CD4-positive, alpha-beta T cell treated with Interleukin-15 for 4 hours (primary cell): ENCODE data around the gene TCF25.
"Not testable (repeated sequence)": the region's sequence is repeated elsewhere in the genome, so short reads cannot be mapped to it uniquely, and the experiment has no call there.

ENCODE experiments used
- DNase-seq: peaks from one replicate; pipeline ENCODE4 v3.0.0-alpha.2; 2020; ENCODE audit warnings: low spot score

The TCF25 gene

GRCh38 chr16:89920723-89921122 is 47.3 kb downstream of the TCF25 start:
- DNase-seq = no peak

DNA sequence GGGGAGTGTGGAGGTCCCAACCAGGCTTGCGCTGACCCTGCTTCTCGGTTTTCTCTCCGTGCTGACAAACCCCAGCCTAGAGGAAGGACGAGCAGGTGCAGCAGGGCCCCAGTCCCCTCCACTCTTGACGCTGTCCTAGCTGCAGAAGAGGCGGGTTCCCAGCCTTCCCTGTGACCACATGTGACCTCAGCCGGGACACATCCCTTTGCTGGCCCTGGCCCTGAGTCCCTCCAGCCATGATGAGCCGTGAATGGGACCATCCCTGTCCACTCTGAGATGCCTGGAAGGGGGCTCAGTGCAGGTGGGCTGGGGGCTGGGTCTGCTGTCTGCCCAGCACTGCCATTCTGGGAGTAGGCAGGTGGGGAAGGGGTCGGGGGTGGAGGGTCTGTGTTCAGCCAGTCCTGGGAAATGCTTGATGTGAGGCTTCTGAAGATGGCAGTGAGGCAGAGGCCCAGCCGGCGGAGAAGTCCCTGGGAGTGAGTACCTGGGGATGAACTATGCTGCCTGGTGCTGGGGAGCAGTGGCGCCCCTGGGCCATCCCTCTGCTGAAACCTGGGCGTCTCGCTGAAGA is 47.8 kb downstream of the TCF25 start:
- DNase-seq = no peak

DNA sequence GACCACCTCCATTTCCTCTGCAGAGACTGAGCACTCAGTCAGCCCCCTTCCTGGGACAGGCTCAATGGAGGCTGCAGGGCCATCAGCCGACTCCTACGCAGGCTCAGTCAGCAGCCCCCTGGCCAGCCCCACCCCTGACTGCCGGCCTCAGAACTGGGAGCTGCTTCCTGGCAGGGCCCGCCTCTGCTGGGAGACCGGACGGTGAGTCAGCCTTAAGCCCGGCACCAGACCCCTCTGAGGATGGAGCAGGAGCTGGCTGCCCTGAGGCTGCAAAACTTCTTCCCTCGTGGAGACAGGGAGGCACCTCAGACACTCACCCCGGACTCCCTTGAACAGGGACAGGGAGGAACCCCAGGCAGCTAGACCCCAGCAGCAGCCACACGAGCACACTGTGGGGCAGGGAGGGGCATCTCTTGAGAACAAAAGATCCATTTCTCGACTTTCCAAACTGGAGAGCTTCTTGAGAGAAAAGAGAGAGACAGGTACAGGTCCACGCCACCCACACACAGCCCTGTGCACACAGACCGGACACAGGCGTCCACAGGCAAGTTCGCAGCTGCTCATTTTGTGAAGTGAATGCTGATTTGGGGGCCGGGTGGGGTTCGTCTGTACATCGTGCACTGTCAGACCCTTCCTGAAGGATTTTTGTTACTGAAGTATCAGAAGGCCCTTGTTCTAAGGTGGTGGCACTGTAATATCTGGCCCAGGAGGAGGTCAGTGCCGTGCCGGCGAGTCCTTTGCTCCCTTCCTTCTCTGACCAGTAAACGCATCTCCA is 48.5 kb downstream of the TCF25 start:
- no peak for DNase-seq

DNA sequence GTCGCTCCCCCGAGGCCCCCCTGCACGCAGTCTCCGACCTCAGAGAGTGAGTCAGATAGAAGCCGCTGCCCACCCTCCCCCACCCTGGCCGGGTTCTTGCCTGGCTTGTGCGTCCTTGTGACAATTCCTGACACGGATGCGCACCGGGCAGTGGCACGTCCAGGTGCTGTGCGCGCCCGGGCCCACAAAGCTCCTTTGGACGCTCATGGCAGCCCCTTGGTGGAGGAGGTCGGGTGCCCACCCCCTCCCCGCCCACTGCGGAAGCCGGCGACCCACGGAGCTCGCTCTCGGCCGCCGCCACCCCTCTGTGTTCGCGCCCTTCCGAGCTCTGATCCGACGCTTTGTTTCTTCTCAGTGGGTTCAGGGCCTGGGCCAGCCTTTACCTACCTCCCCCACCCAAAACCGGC is 49.1 kb downstream of the TCF25 start:
- DNase-seq = no peak

DNA sequence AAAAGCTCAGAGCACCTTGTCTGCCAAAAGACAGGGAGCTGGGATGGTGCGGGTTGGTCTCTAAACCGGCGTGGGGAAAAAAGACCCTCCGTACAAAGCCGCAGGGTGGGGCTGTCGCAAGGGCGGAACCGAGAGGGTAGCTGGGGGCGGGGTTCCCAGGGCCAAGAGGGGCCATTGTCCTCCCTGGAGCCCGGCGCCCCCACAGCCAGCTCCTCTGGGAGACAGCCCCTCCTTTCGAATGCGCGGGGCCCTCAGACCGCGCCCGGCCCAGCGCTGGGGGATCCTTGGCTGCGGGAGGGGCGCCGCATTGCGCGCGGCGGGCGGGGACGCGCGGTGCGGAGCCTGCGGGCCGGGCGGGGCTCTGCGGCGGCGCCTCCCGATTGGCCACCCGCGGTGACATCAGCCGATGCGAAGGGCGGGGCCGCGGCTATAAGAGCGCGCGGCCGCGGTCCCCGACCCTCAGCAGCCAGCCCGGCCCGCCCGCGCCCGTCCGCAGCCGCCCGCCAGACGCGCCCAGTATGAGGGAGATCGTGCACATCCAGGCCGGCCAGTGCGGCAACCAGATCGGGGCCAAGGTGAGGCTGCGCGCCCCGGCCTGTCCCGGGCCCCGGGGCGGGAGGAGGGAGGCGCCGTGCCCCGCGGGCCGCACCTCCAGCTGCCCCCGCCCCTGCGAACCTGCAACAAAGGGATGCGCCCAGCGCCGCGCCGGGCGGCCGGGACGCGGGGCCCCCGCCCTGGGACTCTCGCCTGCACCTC is 49.7 kb downstream of the TCF25 start, which contains the start of gene TUBB3:
Gene TUBB3 (plus strand): TSS at position 459 of the 756 bp plus-strand sequence. CDS start 60 bp downstream, at position 519.
- no peak for DNase-seq

DNA sequence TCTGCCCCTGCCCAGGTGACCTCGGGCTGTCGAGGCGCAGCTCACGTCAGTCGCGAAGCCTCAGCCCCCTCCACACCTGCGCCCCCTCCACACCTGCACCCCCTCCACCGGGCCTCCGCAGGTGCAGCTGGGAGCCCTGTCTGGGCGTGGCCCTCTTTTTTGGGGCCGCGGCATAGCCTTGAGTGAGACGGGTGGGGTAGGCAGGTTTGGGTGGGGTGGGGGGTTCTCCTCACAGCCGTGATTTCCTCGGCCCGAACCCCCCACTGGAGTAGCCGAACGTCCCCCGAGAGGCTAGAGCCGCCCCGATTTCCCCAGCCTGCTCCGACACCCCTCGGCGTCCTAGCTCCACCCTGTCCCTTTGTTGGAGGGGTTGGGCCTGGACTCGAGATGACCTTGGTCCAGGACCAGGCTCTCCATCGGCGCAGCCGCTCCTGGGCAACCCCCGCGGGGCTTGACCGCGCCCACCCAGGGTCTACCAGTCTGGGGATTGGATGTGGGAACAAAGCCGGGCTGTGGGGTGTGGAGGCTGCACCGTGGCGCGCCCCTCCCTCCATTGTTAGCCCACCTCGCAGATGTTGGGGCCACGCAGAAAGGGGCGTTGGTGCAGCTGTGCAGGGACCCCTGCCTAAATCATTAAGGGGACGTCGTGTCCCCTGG is 50.4 kb downstream of the TCF25 start:
- DNase-seq = no peak

DNA sequence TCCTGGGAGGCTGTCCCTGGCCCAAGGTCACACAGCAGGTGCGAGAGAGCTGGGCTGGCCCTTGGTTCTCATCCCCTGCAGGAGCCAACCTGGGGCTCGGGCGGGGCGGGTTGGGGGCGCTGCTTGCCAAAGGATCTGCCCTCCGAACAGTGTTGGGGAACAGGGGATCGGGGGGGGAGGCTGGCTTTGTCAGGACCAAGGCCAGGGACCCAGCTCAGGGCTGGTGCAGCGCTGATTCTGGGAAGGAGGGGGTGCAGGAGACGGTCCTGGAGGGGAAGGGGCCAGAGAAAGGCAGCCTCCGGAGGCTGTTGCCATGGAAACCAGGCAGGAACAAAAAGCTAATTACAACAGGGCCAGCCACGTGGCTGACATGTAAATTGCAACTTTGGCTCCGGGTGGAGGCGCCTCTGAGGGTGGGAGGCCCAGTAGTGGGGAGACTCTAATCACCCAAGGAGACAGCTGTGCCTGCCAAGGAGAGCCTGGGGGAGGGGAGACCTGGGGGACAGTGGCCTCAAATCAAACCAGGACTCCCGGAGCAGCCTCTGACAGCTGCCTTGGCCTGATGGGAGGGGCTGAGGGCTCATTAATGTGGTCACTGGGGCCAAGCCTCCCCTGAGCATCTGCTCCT is 51.0 kb downstream of the TCF25 start:
- DNase-seq = no peak

GRCh38 chr16:89924925-89925307 is 51.5 kb downstream of the TCF25 start:
- no peak for DNase-seq

DNA sequence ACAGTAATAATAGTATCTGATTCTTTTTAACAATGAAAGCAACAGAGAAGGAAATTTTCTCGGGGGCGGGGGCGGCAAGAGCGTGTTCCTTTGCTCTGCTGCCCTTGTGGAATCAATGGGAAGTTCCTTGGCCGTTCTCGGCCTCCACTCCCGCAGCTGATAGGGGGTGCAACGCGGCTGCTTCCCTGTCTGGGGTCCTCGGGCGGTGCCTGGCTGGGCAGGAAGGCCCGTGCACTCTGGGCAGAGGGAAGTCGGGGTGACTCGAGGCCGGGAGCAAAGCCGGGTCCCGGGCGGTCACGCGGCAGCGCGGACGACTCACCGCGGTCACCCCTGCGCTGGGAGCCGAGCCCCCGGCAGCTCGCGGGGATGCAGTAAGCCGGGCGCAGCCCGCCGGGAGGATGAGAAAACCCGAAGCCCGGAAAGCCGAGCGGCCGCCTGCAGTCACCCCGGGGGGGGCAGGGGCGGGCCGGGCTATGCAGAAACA is 52.2 kb downstream of the TCF25 start:
- DNase-seq = no peak

- DNase-seq = no peak
Measured at GRCh38 chr16:89931305-89931896, 58.0 kb downstream of the TCF25 start.

GRCh38 chr16:89931964-89932363 is 58.6 kb downstream of the TCF25 start:
- no peak for DNase-seq

- not testable (repeated sequence) for DNase-seq
Measured at GRCh38 chr16:89934019-89934418, 60.6 kb downstream of the TCF25 start.

DNA sequence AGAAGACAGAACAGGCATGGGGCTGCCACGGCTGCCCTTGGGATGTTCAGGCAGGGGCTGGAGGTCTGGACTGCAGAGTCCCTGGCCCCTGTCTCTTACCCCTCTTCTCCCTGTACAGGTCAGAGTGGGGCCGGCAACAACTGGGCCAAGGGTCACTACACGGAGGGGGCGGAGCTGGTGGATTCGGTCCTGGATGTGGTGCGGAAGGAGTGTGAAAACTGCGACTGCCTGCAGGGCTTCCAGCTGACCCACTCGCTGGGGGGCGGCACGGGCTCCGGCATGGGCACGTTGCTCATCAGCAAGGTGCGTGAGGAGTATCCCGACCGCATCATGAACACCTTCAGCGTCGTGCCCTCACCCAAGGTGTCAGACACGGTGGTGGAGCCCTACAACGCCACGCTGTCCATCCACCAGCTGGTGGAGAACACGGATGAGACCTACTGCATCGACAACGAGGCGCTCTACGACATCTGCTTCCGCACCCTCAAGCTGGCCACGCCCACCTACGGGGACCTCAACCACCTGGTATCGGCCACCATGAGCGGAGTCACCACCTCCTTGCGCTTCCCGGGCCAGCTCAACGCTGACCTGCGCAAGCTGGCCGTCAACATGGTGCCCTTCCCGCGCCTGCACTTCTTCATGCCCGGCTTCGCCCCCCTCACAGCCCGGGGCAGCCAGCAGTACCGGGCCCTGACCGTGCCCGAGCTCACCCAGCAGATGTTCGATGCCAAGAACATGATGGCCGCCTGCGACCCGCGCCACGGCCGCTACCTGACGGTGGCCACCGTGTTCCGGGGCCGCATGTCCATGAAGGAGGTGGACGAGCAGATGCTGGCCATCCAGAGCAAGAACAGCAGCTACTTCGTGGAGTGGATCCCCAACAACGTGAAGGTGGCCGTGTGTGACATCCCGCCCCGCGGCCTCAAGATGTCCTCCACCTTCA is 61.5 kb downstream of the TCF25 start:
- DNase-seq = no peak

DNA sequence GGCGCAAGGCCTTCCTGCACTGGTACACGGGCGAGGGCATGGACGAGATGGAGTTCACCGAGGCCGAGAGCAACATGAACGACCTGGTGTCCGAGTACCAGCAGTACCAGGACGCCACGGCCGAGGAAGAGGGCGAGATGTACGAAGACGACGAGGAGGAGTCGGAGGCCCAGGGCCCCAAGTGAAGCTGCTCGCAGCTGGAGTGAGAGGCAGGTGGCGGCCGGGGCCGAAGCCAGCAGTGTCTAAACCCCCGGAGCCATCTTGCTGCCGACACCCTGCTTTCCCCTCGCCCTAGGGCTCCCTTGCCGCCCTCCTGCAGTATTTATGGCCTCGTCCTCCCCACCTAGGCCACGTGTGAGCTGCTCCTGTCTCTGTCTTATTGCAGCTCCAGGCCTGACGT is 62.2 kb downstream of the TCF25 start:
- not testable (repeated sequence) for DNase-seq

DNA sequence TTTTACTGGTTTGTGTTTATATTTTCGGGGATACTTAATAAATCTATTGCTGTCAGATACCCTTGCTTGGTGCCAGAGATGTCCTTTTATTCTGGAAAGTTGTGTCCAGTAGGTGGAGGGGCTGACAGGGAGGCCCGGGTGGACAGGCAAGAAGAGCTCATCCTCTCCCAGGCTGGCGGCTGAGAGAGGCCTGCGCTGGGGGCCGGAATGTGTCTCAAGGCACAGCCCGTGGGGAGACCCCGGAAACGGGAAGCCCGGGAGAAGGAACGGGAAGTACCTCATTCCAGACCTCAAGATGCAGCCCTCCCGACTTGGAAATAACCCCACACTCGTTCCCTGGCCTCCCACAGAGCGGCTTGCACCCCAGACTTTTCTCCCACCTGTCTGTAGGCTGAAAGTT is 62.6 kb downstream of the TCF25 start:
- no peak for DNase-seq

- DNase-seq = no peak
Measured at GRCh38 chr16:89936508-89936907, 63.1 kb downstream of the TCF25 start.

DNA sequence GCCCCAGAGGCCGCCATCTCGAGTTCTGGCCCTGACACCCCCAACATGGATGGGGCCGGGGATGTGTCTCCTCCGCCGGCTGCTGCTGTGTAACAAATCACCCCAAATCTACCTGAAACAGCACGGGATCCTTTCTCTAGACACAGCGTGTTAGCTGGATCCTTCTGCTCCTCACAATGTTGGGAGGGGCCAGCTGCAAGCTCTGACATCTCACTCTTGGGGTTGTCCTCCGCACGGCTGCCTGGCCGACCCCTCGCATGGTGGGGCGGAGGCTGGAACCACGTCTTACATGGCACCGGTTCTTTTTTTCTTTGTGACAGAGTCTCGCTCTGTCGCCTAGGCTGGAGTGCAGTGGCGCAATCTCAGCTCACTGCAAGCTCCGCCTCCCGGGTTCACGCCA is 63.6 kb downstream of the TCF25 start:
- DNase-seq = no peak

GRCh38 chr16:89938175-89938885 is 64.9 kb downstream of the TCF25 start:
- DNase-seq = no peak

GRCh38 chr16:89944773-89945172 is 71.4 kb downstream of the TCF25 start:
- DNase-seq = no peak

- no peak for DNase-seq
Measured at GRCh38 chr16:89945654-89946053, 72.3 kb downstream of the TCF25 start.
